SK-N-SH (cell line): ENCODE data around the gene NFYA. TPM values are rescaled to one million over a fixed set of nuclear protein-coding genes. Genes with fewer than 3 reads are reported as not detected.

Experiments
- CTCF ChIA-PET: fragments of 300-600, 350-600 bp; formaldehyde crosslinking; extraction: SDS; loops from one replicate; lab custom pipeline; 2021; lab: Yijun Ruan, JAX
- POLR2A ChIA-PET: fragments of 350-600 bp; sonication (Branson Sonifier 250); formaldehyde crosslinking; extraction: SDS; loops from one replicate; lab custom pipeline; 2020; ENCODE audit warnings: antibody characterized with exemption, inconsistent platforms; lab: Yijun Ruan, JAX
- DNase-seq: peaks from one replicate; pipeline ENCODE4 v3.0.0; 2012
- H2AFZ ChIP-seq: fragments of 200-600 bp; sonication (generic); 2 replicates; pipeline ENCODE4 v1.8.1; 2016; ENCODE audit warnings: antibody characterized with exemption, mild to moderate bottlenecking, low read depth
- H3F3A ChIP-seq: fragments of 200-600 bp; sonication (generic); replicated peaks from 2 replicates; pipeline ENCODE3; 2016; ENCODE audit warnings: antibody characterized with exemption, mild to moderate bottlenecking; ENCODE audit not compliant: insufficient read depth
- H3K27ac ChIP-seq, 2 experiments: fragments of 200-500 bp in 1 of 2; fragments of 200-600 bp in 1 of 2; sonication (Bioruptor generic) in 1 of 2; sonication (generic), shearing (Covaris generic) in 1 of 2; 2 replicates each; pipeline versions ENCODE4 v1.5.1 to v1.6.1; 2014 to 2016; ENCODE audit warnings: low read depth in 2 of 2, inconsistent platforms in 1 of 2, low read length in 1 of 2, mild to moderate bottlenecking in 1 of 2, mixed read lengths in 1 of 2
- H3K27me3 ChIP-seq: fragments of 200-600 bp; sonication (generic), shearing (Covaris generic); 2 replicates; pipeline ENCODE4 v1.6.1; 2016; ENCODE audit warnings: mixed run types; ENCODE audit not compliant: insufficient read depth
- H3K36me3 ChIP-seq, 2 experiments: fragments of 200-500 bp in 1 of 2; fragments of 200-600 bp in 1 of 2; sonication (Bioruptor generic) in 1 of 2; sonication (generic) in 1 of 2; replicated peaks in 1 of 2; 2 replicates each; pipeline versions ENCODE3 to v1.5.1; 2014 to 2016; ENCODE audit warnings: low read length in 1 of 2, mild to moderate bottlenecking in 1 of 2; ENCODE audit not compliant: insufficient read depth in 2 of 2, control insufficient read depth in 1 of 2
- H3K4me1 ChIP-seq, 2 experiments: fragments of 200-500 bp in 1 of 2; fragments of 200-600 bp in 1 of 2; sonication (Bioruptor generic) in 1 of 2; sonication (generic), shearing (Covaris generic) in 1 of 2; 2 replicates each; pipeline versions ENCODE4 v1.5.1 to v1.6.1; 2014 to 2016; ENCODE audit warnings: low read depth in 1 of 2, low read length in 1 of 2, mixed run types in 1 of 2; ENCODE audit not compliant: insufficient read depth in 2 of 2, control insufficient read depth in 1 of 2
- H3K4me2 ChIP-seq: fragments of 200-600 bp; sonication (generic), shearing (Covaris generic); 2 replicates; pipeline ENCODE4 v1.6.1; 2017; ENCODE audit warnings: mixed run types
- H3K4me3 ChIP-seq, 2 experiments: fragments of 200-500 bp in 1 of 2; fragments of 200-600 bp in 1 of 2; sonication (Bioruptor generic) in 1 of 2; sonication (generic), shearing (Covaris generic) in 1 of 2; 2 replicates each; pipeline versions ENCODE4 v1.5.1 to v1.8.1; 2014 to 2016; ENCODE audit warnings: low read depth in 2 of 2, inconsistent platforms in 1 of 2, low read length in 1 of 2, mild to moderate bottlenecking in 1 of 2, mixed read lengths in 1 of 2, moderate library complexity in 1 of 2
- H3K79me2 ChIP-seq: fragments of 200-600 bp; sonication (generic); 2 replicates; pipeline ENCODE4 v1.8.1; 2017; ENCODE audit warnings: mild to moderate bottlenecking; ENCODE audit not compliant: insufficient read depth
- H3K9ac ChIP-seq: fragments of 200-600 bp; sonication (generic); 2 replicates; pipeline ENCODE4 v1.6.1; 2017; ENCODE audit warnings: mixed run types
- H3K9me2 ChIP-seq: fragments of 200-600 bp; sonication (generic); 2 replicates; pipeline ENCODE4 v1.6.1; 2017; ENCODE audit warnings: mixed run types
- H3K9me3 ChIP-seq: fragments of 200-600 bp; sonication (generic); 2 replicates; pipeline ENCODE4 v1.6.1; 2017; ENCODE audit warnings: mixed run types, mild to moderate bottlenecking, moderate library complexity
- H4K20me1 ChIP-seq: fragments of 200-600 bp; sonication (generic); 2 replicates; pipeline ENCODE4 v1.6.1; 2017; ENCODE audit warnings: mild to moderate bottlenecking, mixed run types; ENCODE audit not compliant: insufficient read depth
- EP300 ChIP-seq, 2 experiments: IDR thresholded peaks; 2 replicates each; pipeline versions ENCODE4 v1.4.0 to v1.6.1; 2012; ENCODE audit warnings: borderline replicate concordance in 1 of 2, low read depth in 1 of 2, low read length in 1 of 2
- FOXM1 ChIP-seq: IDR thresholded peaks from 2 replicates; pipeline ENCODE4 v1.4.0; 2012; ENCODE audit warnings: low read depth, mild to moderate bottlenecking
- GABPA ChIP-seq: IDR thresholded peaks from 2 replicates; pipeline ENCODE4 v1.4.0; 2012; ENCODE audit warnings: low read depth, mild to moderate bottlenecking
- IRF3 ChIP-seq: fragments of 150-350 bp; IDR thresholded peaks from 2 replicates; pipeline ENCODE4 v1.6.1; 2016; ENCODE audit warnings: mild to moderate bottlenecking, low read depth, low read length
- MAX ChIP-seq: IDR thresholded peaks from 2 replicates; pipeline ENCODE4 v1.4.0; 2012; ENCODE audit warnings: low read depth
- NRF1 ChIP-seq: IDR thresholded peaks from 2 replicates; pipeline ENCODE4 v1.6.1; 2012; ENCODE audit warnings: low read depth, mild to moderate bottlenecking, low read length
- POLR2AphosphoS5 ChIP-seq: IDR thresholded peaks from 2 replicates; pipeline ENCODE4 v1.6.1; 2012; ENCODE audit warnings: low read depth, low read length
- REST ChIP-seq: IDR thresholded peaks from 2 replicates; pipeline ENCODE4 v1.6.1; 2012; ENCODE audit warnings: mild to moderate bottlenecking, low read depth, low read length, moderate library complexity
- RXRA ChIP-seq: IDR thresholded peaks from 2 replicates; pipeline ENCODE4 v1.4.0; 2012; ENCODE audit warnings: low read depth, mild to moderate bottlenecking, borderline replicate concordance
- TCF12 ChIP-seq: IDR thresholded peaks from 2 replicates; pipeline ENCODE4 v1.4.0; 2012
- ZBTB33 ChIP-seq: IDR thresholded peaks from 2 replicates; pipeline ENCODE4 v1.4.0; 2012; ENCODE audit warnings: low read depth, borderline replicate concordance
- WGBS: methylation state at CpG from one replicate; pipeline ENCODE4 v1.1.6; 2017; ENCODE audit warnings: low lambda C conversion rate; 5-methylcytosine and 5-hydroxymethylcytosine counted together
- polyA plus RNA-seq, 3 experiments: library from polyadenylated mRNA; depleted of rRNA; stranded (reverse); fragments of >200 nt; gene quantifications; 2 replicates each; pipeline ENCODE4 v1.2.3, GENCODE V29; 2012

Gene NFYA
- polyA plus RNA-seq, 1 of the 3 experiments (the other 2 are of a cell fraction) = 6.8 TPM

- TF ChIP-seq IRF3 (no peak), TCF12 (no peak), FOXM1 (no peak)
These were observed 39.9 kb upstream of the NFYA start (continued) for GRCh38 chr6:41032830-41033229.

GRCh38 chr6:41033776-41034175 is 39.0 kb upstream of the NFYA start:
- Histone ChIP-seq H3K27me3 (no peaks in the 10 kb centered on the region), H3K4me1 (no peaks in the 10 kb centered on the region), H4K20me1 (no peaks in the 10 kb centered on the region), H3K4me2 (no peak overlapping the region), H3K27ac (no peak overlapping the region), H3K4me3 (no peak overlapping the region), H3F3A (no peaks in the 10 kb centered on the region), H3K9me2 (no peaks in the 10 kb centered on the region), H3K9ac (no peak overlapping the region), H2AFZ (no peak overlapping the region), H3K36me3 (no peaks in the 10 kb centered on the region), H3K79me2 (no peaks in the 10 kb centered on the region), H3K9me3 (no peaks in the 10 kb centered on the region)
- CTCF ChIA-PET = interaction anchor here (1.2 kb wide), 1 partner anchor 272 kb away, joined by 3 read pairs; no protein-coding TSS in a partner anchor
- TF ChIP-seq FOXM1 (no peak), NRF1 (no peak), POLR2AphosphoS5 (no peak), MAX (no peak), REST (no peak), EP300 (IDR thresholded peaks at IDR 0.05; ENCODE audit: borderline replicate concordance in 1 of 2, low read depth in 1 of 2, low read length in 1 of 2) (no peak), TCF12 (no peak), RXRA (no peak), ZBTB33 (no peak), GABPA (no peak)
- POLR2A ChIA-PET = no interaction called here
- DNase-seq = no peak
- WGBS = 88% methylated on average over 8 of the region's 13 CpGs
